ENCODE data around the gene RHOH.

RHOH gene

DNA sequence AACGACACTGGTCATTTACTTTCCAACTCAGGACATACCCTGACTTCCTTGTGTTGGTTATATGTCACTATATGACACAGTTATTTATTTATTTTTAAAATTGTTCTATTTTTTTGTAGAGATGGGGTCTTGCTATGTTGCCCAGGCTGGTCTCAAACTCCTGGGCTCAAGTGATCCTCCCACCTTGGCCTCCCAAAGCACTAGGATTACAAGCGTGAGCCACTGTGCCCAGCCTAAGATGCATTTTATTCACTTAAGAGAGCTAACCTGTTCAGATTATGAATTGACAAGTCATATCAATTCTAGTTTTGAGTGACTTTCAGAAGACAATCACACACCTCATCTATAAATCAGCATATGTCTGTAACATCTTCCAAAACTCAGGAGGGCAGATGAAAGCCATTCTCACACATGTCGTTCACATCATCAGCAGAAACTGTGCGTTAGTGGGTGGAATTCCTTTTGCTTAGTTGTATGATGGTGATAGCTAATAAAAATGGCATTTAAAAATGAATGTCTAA, 9.4 kb upstream of the RHOH start:
- no peak for DNase-seq (ENCODE audit: low read depth in 2 of 3, low spot score in 1 of 3)

DNA sequence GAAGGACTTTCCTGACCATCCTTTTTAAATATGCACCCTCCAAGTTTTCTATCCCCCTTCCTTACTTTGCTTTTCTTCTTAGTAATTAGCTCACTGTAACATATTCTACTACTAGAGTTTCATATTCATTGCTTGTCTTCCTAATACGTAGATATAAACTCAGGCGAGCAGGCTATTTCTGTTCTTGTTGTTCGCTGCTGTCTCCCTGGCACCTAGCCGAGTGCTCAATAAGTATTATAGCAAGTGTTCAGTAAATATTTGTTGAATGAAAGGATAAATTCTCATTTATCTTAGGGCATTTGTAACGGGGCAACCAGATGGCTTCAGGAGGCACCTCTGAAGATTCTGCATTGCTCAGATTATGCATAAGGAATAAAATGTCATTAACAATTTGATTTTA, 6.8 kb upstream of the RHOH start:
- no peak for DNase-seq (ENCODE audit: low read depth in 2 of 3, low spot score in 1 of 3)

DNA sequence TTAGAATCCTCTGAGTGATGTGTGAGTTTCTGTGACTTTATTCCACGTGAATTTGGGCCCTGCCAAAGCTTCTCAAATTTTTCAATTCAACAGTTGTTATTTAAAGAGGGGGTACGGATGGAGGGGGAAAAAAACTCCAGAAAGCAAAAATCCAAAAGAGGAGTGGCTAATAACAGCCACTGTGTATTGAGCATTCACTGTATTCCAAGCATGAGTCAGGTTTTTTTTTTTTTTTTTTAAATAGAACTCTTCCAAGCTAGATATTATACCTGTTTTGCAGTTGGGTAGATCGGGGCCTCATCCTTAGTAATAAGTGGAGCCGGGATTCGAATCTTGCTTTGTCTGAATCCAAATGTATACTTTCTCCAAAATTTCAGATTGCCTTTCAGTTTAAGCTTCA, 6.4 kb upstream of the RHOH start:
- DNase-seq (ENCODE audit: low read depth in 2 of 3, low spot score in 1 of 3) = no peak

DNA sequence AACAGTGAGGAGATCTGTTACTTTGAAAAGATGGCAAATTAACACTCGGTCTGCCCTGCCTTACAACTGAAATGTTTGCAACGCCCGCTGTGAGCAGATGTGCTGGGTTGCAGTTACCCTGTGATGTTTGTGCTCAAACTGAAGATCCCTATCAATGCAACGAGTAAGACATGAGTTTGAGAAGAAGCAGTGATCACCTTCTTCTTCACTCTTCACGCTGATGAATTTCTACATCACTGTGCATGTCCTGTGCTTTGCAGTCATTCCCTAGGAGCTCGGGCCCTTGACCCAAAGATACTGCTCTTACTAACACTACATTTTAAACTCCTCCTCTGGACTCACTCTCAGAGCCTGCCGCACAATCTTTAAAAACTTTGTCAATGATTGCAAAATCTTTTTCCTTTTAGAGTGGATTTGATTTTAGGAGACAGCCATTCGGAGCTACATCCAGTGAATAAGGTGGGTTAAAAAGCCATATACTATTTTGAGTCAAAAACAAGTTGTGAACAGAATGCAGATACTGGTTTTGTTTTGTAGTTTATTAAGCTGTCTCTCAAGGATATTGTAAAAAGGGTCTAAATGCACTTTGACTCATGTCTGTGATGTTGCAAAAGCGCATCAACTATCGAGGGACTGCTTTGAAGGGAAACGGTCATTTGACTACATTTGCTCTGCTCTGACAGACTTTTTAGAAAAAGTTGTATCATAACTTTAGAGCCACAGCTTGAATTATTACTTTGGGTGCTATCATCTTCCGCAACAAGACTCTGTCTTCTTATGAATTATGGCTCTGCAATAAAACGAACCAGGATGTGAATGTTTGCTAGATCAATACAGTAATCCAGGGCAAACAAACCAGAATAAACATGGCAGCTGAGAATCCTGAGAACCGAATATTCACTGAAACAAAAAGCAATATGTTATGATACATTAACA, 5.7 kb upstream of the RHOH start:
- DNase-seq (ENCODE audit: low read depth in 2 of 3, low spot score in 1 of 3) = no peak

DNA sequence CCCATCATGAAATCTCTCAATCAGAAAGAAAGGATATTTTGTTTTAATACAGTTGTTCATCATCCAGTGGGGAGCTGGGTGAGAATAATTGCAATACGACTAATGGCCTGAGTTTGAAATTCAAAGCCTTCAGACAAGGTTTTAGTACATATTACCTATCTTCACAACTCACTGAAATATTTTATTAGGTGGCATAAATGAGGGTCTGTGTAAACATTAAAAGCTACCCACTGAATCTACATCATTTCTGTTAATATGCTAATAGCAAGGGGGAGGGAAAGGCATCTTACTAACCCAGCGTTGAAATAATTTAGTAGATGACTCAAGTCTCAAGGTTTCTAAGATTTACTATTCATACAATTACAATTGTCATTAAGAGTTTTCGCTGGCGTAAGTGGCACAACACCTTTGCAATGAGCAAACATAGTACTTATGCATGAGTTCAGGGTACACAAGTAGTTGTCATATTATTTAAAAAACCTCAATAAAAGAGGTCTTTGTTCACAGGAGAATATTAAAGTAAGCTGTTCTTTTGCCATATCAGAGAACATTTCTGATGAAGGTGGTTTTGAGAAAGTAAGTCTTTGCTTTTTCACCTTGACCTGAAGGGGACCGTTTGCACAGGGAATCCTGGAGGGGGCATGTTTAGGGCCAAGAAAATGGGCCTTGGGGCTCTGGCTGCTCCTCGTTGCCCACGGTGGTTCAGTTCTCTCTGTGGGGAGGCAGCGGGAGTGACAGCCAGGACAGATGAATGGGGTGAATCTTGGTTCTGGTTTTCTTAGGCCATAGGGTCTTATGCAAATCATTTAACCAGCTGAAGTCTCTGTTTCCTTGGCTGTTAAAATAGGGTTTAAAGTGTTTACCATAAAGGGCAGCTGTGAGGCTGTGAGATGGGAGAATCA, 4.5 kb upstream of the RHOH start:
- DNase-seq (ENCODE audit: low read depth in 2 of 3, low spot score in 1 of 3) = no peak

DNA sequence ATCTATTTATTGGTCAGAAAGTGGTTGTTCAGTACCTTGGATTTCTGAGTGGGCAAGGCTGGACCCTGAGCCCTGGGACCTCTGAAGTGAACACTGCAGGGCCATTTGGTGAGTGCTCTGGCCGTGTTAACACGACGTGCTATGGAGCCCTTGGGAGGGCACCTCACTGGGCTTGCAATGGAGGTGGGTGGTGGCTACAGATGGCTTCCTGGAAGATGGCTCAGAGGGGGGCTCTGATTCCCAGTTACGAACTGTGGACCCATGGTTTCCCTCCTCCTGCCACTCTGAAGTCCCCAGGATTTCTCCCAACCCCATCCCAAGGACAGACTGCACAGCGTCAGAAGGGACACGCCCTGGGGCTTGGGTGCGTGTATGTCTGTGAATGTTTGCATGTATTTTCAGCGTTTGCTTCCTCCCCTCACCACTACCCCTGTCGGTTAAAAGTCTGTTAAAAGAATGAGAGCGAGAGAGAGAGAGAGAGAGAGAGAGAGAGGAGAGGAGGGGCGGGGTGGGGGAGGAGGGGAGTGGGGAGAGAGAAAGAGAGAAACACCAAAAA, 3.7 kb upstream of the RHOH start:
- no peak for DNase-seq (ENCODE audit: low read depth in 2 of 3, low spot score in 1 of 3)

DNA sequence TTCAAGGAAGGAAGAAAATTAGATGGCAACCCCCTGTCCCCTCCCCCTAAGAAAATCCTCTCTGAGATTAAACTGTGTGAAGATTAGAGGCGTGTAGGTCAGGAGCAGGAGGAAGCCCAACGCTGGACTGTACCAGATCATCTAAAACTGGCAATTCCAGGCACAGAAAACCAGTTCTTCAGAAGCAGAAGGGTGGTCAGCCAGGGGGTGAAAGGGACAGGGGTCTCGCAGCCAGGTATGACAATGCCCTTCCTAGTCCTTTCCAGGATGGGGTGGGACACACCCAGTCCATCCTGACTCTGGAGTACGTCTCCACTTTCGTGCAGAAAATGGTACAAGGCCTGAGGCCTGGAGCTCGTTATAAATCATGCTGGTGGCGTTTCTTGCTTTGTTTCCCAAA, 3.3 kb upstream of the RHOH start:
- DNase-seq (ENCODE audit: low read depth in 2 of 3, low spot score in 1 of 3) = no peak

DNA sequence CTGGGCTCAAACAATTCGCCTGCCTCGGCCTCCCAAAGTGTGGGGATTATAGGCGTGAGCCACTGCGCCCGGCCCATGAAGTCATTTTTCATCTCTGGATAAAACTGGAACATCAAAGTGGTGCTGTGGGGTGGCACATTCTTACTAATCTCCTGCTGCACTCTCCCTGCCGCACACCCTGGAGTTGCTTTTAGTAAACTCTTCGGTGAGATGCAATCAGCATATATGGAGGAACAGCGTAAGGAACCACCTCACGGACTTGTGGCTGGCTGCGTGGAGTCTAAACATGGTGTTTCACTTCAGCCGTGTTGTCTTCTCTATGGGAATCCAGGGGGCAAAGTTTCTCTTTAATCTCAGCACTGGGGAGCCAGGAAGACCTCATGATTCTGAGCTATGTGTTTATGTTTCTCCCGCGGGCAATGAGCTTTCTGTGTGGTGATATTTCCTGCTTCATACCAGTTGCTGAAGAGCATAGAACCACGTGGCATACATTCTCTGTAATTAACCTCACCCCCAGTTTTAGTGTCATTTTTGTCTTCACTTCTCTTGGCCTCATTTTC, 2.1 kb upstream of the RHOH start:
- DNase-seq (ENCODE audit: low read depth in 2 of 3, low spot score in 1 of 3) = no peak

DNA sequence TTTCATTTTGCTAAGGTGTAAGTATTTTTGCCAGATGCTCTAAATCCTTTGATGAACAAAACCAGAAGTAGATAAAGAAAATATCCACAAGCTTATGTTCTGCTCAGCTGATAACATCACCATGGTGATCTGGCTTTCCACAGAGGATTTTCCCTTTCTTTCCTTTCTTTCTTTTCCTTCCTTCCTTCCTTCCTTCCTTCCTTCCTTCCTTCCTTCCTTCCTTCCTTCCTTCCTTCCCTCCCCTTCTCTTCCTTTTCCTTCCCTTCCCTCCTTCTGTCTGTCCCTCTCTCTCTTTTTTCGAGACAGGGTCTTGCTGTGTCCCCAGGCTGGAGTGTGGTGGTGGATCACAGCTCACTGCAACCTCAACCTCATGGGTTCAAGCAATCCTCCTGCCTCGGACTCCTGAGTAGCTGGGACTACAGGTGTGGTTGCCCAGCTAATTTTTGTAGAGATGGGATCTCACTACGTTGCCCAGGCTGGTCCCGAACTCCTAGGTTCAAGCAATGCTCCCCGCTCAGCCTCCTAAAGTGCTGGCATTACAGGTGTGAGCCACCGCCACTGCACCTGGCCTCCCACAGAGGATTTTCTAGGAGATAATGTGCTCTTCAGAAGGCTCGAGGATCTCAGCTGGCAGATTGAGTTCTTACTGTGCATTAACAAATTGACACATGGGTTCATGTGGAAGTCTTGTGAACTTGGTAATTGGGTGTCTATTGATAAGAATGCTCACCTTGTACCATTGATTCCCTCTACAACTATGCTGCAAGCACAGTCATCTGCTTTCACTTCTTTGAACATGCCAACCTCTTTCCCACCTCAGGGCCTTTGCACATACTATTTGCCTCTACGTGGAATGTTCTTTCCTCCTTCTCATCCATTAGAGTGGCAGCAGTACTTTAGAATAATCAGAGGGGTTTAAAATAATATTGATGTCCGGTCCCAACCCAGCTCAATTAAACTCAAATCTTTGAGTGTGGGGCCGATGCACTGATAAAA, 1.4 kb upstream of the RHOH start:
- DNase-seq (ENCODE audit: low read depth in 2 of 3, low spot score in 1 of 3) = no peak

DNA sequence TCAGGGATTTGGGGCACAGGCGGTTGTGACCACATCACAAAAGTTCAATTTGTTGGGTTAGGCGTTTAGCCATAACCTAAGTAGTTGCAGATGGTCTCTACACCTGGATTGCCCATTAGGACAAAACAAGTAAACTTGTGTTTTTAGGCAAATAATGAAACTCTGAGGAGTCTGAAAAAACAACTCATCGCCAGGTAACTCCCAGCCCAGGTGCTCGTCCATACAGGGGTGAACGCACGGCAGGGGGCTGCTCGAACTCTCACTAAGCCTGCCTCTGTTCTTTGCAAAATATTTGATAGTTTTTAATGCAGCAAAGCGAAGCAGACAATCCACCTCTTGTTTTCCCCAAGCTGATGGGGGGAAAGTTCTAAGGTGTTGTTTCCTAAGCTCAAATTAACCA, 559 bp upstream of the RHOH start:
- no peak for DNase-seq (ENCODE audit: low read depth in 2 of 3, low spot score in 1 of 3)

DNA sequence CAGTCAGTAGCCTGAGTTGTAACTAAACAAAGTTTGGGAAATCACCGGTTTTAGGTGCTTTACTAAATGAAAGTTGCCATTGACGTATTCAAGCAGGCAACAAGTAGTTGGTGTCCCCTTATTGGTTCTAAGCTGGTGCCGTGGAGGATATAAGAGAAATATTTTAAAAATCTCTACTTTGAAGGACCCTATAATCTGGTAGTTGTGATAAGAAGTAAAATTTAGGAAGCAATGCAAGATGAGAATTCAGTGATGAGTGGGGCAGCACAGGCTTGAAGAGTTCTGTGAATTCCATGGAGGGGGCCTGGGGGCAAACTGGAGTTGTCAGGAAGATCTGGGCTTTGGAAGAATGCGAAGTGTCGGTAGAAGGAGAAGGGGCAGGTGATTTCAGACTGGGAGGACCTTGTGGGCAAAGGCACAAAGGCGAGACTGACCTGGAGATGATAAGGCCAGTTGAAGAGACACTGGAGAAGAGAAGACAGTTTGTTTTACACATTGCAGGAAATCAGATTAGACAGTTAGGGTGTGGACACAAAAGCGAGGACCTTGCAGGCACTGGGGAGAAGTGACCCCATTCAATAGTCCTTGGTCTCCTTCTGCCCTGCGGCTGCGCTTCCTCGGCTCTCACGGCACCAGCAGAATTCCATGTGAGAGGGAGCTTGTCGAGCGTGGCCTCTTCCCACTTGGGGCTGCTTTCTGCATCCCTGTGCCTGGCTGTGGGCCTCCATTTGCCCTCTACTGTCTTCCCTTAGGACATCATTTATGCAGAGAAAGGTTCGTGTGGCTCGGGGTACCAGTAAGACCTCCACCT, 1.3 kb downstream of the RHOH start:
- no peak for DNase-seq (ENCODE audit: low read depth in 2 of 3, low spot score in 1 of 3)

DNA sequence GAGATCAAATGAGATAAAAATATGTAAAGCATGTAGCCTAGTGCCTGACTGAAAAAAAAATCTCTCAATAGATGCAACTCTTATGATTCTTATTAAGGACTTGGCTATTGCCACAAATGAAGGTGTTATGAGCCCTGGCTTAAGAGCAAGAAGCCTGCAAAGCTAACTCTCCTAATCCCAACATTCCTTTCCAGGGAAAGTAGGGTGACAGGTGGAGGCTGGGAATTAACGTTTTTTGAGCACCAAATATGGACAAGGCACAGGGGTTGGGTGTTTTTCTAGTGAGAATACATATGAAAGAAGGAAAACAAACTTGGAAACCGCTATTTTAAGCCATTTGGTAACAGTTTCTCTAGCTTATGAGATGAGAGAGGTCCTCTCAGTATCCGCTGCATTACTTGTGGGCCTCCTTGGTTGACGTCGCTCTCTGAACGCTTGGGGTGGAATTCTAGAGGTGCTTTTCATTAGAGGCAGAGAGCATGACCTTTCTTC, 2.4 kb downstream of the RHOH start:
- DNase-seq (ENCODE audit: low read depth in 2 of 3, low spot score in 1 of 3) = no peak

DNA sequence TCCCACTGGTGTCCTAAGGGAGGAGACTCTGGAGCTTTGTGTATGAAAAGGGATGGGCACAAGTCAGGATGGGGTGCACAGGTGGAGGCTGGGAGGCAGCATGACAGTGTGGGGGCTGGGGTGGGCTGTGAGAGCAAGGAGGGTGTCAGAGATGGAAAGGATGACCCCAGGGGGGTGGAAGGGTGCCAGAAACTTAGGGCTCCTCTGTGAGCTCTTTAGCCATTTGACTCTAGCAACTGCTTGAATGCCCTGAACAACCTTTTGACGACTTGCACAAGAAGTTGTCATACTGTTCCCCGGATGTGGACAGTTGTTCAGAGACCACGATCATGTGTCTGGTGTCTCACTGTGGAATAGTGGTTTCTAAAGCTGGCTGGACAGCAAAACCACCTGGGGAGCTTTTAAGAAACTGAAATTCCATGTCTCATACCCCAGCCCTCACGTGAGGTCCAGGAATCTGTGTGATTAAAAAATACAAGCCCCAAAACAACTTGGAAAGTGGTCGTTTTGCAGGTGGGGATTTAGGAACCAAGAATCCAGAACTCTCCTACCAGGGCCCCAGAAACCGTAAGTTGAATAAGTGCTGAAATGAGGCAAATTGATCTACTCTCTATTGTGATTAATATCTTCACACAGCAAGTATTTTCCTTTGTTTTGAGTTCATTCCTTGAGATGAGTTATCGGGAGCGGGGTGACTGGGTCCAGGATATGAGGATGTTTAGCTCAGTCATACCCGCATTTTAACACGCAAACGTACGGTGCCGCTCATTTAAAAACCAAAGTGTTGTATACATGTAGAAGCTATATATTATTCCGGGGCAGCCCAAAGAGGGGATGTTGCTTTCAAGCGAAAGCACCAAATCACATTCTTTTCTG, 3.4 kb downstream of the RHOH start:
- peak in 2 of 3 donors; percentile 55 to 73 for DNase-seq (ENCODE audit: low read depth in 2 of 3, low spot score in 1 of 3)

DNA sequence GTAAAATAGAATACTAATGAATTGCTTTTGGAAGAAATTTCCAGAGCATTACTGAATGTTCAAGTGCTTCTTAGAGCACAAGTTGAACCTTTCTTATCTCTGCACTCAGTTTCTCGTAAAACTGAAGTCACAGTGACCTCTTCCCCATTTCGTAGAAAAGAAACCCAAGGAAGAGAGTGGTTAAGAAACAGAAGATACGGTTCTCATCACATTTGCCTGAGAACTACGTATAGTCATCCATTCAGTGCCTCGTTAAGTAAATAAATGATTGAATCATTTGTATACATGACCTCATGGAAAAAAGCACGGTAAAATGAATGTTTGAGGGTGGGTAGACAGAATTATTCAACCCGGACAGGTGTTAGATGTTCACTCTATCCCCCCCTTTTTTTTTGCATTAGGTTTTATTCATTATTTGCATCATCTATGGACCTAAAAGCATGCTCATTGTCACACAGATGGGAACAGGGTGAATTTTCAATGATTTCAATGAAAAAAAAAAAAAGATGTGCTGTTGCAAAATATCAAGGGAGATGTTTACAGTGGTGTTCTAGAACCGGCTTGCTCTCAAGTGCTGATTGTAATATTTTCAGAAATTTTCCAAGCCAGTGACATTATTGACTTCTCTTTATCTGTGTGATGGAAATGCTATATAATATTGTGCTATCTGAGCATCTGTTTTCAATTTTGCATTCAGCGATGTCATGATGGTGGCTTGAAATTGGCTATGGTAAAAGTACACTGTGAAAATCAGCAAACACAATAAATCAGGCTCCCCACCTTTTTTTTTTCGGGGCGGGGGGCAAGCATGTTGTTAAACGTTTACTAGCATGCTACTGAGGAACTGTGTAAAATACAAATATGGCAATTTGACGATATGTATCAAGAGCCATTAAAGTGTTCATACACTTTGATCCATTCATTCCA, 4.3 kb downstream of the RHOH start:
- DNase-seq (ENCODE audit: low read depth in 2 of 3, low spot score in 1 of 3) = no peak

DNA sequence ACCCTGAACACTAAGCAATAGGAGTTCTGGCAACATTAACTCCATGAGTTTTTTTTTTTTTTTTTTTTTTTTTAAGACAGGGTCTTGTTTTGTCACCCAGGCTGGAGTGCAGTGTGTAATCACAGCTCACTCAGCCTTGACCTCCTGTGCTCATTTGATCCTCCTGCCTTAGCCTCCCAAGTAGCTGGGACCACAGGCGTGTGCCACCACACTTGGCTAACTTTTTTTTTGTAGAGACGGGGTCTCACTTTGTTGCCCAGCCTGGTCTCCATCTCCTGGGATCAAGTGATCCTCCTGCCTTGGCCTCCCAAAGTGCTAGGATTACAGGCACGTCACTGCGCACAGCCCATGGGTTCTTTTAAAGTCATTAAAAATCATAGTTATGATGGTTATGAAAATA, 5.1 kb downstream of the RHOH start:
- no peak for DNase-seq (ENCODE audit: low read depth in 2 of 3, low spot score in 1 of 3)

DNA sequence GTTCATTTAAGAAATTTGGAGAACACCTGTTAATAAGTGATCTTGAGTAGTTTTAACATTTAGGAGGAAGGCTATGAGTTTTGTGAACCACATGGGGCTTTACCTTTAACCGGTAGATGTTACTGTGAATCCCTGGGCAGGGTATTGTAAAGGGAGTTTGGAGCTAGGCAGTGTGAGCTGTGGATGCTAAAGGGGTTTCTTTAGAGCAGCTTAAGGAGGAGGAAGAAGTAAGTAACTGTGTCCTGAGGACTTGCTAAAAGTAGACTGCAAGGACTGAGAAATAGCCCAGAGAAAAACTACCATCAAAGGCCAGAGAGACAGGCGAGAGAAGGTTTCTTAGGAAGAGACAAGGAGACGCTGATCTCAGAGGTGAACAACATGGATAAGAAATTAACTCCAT, 5.6 kb downstream of the RHOH start:
- DNase-seq (ENCODE audit: low read depth in 2 of 3, low spot score in 1 of 3) = no peak

All from stimulated activated CD4-positive, alpha-beta T cell treated with anti-CD3 and anti-CD28 coated beads, Interleukin-12 subunit alpha, Interleukin-12 subunit beta, amount 100 ng/mL, for 48 hours (primary cell).